ENCODE measurements around the gene MVB12B.

Gene MVB12B

GRCh38 chr9:126393876-126394275, 67.2 kb downstream of the MVB12B start:
- H3K27me3 Mint-ChIP-seq (ENCODE audit: low read depth) = no peaks in the 10 kb centered on the region
- no peaks in the 10 kb centered on the region for H3K9me3 Mint-ChIP-seq
- no peak overlapping the region for H3K4me3 Mint-ChIP-seq
- no peak overlapping the region for H3K27ac Mint-ChIP-seq
- peaks cover 27% of the 10 kb centered on the region for H3K4me1 Mint-ChIP-seq
- peaks cover 57% of the 10 kb centered on the region for H3K36me3 Mint-ChIP-seq (ENCODE audit: low read depth)
- TF ChIP-seq CTCF (IDR thresholded peaks at IDR 0.05; ENCODE audit: unreplicated experiment in 3 of 3) = no peak

GRCh38 chr9:126394802-126395201, 68.2 kb downstream of the MVB12B start:
- H3K4me3 Mint-ChIP-seq = no peak overlapping the region
- TF ChIP-seq CTCF (IDR thresholded peaks at IDR 0.05; ENCODE audit: unreplicated experiment in 3 of 3) = no peak
- H3K27ac Mint-ChIP-seq = no peak overlapping the region
- H3K36me3 Mint-ChIP-seq (ENCODE audit: low read depth) = peaks cover 54% of the 10 kb centered on the region
- H3K9me3 Mint-ChIP-seq = no peaks in the 10 kb centered on the region
- no peaks in the 10 kb centered on the region for H3K27me3 Mint-ChIP-seq (ENCODE audit: low read depth)
- peaks cover 20% of the 10 kb centered on the region for H3K4me1 Mint-ChIP-seq

- Mint-ChIP-seq H3K9me3 (no peaks in the 10 kb centered on the region), H3K27me3 (ENCODE audit: low read depth) (no peaks in the 10 kb centered on the region), H3K4me3 (no peak overlapping the region), H3K27ac (no peak overlapping the region), H3K36me3 (ENCODE audit: low read depth) (peaks cover 52% of the 10 kb centered on the region), H3K4me1 (peaks cover 16% of the 10 kb centered on the region)
- no peak for TF ChIP-seq CTCF (IDR thresholded peaks at IDR 0.05; ENCODE audit: unreplicated experiment in 3 of 3)
Measured at GRCh38 chr9:126395439-126396212, 69.0 kb downstream of the MVB12B start.

- Mint-ChIP-seq H3K27ac (no peak overlapping the region), H3K27me3 (ENCODE audit: low read depth) (no peaks in the 10 kb centered on the region), H3K4me1 (peaks cover 16% of the 10 kb centered on the region), H3K4me3 (no peak overlapping the region), H3K36me3 (ENCODE audit: low read depth) (peaks cover 48% of the 10 kb centered on the region), H3K9me3 (no peaks in the 10 kb centered on the region)
- TF ChIP-seq CTCF (IDR thresholded peaks at IDR 0.05; ENCODE audit: unreplicated experiment in 3 of 3) = peak in 2 of 3 experiments; percentile 12 to 14
Measured at GRCh38 chr9:126397056-126397455, 70.4 kb downstream of the MVB12B start.

- H3K36me3 Mint-ChIP-seq (ENCODE audit: low read depth) = peaks cover 38% of the 10 kb centered on the region
- H3K27me3 Mint-ChIP-seq (ENCODE audit: low read depth) = peaks cover 3% of the 10 kb centered on the region
- H3K9me3 Mint-ChIP-seq = no peaks in the 10 kb centered on the region
- no peak overlapping the region for H3K27ac Mint-ChIP-seq
- peaks cover 10% of the 10 kb centered on the region for H3K4me1 Mint-ChIP-seq
- no peak overlapping the region for H3K4me3 Mint-ChIP-seq
- TF ChIP-seq CTCF (IDR thresholded peaks at IDR 0.05; ENCODE audit: unreplicated experiment in 3 of 3) = peak; percentile 96 to 97 (median 96)
Measured at GRCh38 chr9:126398403-126399058, 71.9 kb downstream of the MVB12B start.

All from nephron (organoid).